ENCODE data around the gene CDH4.

DNA sequence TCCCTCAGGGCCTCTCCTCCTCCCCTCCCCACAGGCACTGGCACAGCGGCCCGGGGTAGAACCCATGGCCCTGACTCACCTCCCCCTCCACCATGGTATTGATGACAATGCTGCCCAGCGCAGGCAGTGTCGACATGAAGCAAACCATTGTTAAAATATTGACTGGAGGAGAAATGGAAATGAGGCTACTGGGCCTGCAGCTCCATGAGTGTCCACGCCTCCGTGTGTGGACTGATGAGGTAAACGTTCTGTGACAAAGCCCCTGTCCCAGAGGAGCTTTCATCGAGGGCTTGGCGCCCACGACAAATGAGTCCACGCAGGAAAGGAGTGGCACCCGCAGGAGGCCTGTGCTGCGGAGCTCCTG is 410.9 kb downstream of the CDH4 start:
- TF ChIP-seq TEAD4 (IDR thresholded peaks at IDR 0.05) = no peak
- TF ChIP-seq TAF1 (IDR thresholded peaks at IDR 0.05; ENCODE audit: low read depth) = no peak
- no peak for TF ChIP-seq YY1 (IDR thresholded peaks at IDR 0.05; ENCODE audit: low read depth)
- TF ChIP-seq, protein P1, sequence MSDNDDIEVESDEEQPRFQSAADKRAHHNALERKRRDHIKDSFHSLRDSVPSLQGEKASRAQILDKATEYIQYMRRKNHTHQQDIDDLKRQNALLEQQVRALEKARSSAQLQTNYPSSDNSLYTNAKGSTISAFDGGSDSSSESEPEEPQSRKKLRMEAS (IDR thresholded peaks at IDR 0.05) = no peak
- TF ChIP-seq EP300 (IDR thresholded peaks at IDR 0.05; ENCODE audit: borderline replicate concordance) = no peak
- TF ChIP-seq CEBPB (IDR thresholded peaks at IDR 0.05) = no peak
- TF ChIP-seq, protein P2, sequence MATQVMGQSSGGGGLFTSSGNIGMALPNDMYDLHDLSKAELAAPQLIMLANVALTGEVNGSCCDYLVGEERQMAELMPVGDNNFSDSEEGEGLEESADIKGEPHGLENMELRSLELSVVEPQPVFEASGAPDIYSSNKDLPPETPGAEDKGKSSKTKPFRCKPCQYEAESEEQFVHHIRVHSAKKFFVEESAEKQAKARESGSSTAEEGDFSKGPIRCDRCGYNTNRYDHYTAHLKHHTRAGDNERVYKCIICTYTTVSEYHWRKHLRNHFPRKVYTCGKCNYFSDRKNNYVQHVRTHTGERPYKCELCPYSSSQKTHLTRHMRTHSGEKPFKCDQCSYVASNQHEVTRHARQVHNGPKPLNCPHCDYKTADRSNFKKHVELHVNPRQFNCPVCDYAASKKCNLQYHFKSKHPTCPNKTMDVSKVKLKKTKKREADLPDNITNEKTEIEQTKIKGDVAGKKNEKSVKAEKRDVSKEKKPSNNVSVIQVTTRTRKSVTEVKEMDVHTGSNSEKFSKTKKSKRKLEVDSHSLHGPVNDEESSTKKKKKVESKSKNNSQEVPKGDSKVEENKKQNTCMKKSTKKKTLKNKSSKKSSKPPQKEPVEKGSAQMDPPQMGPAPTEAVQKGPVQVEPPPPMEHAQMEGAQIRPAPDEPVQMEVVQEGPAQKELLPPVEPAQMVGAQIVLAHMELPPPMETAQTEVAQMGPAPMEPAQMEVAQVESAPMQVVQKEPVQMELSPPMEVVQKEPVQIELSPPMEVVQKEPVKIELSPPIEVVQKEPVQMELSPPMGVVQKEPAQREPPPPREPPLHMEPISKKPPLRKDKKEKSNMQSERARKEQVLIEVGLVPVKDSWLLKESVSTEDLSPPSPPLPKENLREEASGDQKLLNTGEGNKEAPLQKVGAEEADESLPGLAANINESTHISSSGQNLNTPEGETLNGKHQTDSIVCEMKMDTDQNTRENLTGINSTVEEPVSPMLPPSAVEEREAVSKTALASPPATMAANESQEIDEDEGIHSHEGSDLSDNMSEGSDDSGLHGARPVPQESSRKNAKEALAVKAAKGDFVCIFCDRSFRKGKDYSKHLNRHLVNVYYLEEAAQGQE (IDR thresholded peaks at IDR 0.05; ENCODE audit: low read depth) = no peak
- no peak for TF ChIP-seq RAD21 (IDR thresholded peaks at IDR 0.05; ENCODE audit: low read depth)
- TF ChIP-seq USF1 (IDR thresholded peaks at IDR 0.05) = no peak
- no peak for TF ChIP-seq EGR1 (IDR thresholded peaks at IDR 0.05)
- no peak for TF ChIP-seq NFIC (IDR thresholded peaks at IDR 0.05)
- no peak for TF ChIP-seq CREB1 (IDR thresholded peaks at IDR 0.05; ENCODE audit: low read depth)
- TF ChIP-seq TCF12 (IDR thresholded peaks at IDR 0.05; ENCODE audit: low read depth) = no peak
- no peak for TF ChIP-seq FOXM1 (IDR thresholded peaks at IDR 0.05; ENCODE audit: borderline replicate concordance, low read depth)

Data from Ishikawa (cell line).